SK-N-MC (cell line): Measurements from ENCODE around the gene U2AF2.

Experiments
- EZH2 ChIP-seq: fragments of 200-600 bp; sonication (generic); IDR thresholded peaks from one replicate; pipeline ENCODE4 v1.6.1; 2017; ENCODE audit warnings: antibody characterized with exemption
- FOXP2 ChIP-seq: optimal IDR thresholded peaks from 2 replicates; pipeline ENCODE3; 2011; ENCODE audit warnings: mild to moderate bottlenecking, moderate library complexity; ENCODE audit not compliant: insufficient read depth; ENCODE audit errors: extremely low read length, control extremely low read depth
- POLR2AphosphoS5 ChIP-seq: IDR thresholded peaks from 2 replicates; pipeline ENCODE4 v1.6.1; 2012; ENCODE audit warnings: mild to moderate bottlenecking, low read depth, low read length, borderline replicate concordance

DNA sequence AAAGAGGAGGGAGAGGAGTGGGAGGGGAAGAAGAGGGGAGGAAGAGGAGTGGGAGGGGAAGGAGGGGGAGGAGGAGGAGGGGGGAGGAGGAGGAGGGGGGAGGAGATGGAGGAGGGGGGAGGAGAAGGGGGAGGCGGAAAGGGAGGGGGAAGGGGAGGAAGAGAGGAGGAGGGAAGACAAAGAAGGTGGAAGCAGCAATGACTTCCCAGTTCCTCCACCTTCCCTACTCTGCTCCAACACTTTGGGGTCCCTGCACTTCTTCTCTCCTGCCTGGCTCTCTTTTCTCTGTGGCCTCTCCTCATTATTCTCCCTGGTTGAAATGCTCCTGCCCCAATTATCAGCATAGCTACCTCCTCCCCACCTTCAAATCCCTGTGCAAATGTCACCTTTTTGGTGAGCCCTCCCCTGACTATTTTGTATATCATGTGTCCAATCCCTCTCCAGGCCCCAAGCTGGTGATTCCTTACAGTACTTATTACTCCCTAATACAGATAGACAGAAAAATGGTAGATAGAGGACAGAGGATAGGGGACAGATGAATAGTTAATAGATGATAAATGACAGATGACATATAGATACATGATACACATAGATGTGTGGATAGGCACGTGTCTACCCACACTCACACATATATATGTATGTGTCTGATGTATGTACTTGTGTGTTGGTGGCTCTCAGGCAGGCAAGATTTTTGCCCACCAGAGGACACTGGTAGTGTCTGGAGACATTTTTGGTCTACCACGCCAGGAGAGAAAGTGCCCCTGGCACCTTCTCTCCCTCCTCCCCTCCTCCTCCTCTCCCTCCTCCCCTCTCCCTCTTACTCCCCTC is 58.2 kb downstream of the U2AF2 start:
- TF ChIP-seq POLR2AphosphoS5 (no peak), EZH2 (no peak), FOXP2 (no peak)
